ENCODE results near the gene GPR139.

DNA sequence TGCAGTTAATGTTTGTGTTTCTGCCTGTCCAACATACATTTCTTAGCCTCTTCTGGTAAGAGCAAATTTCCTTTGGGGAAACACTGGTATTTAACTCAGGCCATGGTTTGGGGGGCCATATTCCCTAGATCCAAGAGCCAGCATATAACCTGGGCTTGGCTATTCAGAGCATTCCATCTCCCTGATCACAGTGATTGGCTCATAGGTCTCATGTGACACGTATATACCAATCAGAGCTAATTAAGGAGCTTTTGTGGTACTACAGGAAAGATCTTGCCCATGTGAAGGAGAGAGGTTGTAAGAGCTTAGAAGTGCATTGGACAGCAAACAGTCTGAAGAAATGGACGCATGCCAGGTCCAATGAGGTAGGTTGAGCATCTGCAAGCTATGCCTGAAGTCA lies 33.4 kb upstream of the GPR139 start:
- TF ChIP-seq POLR2A (IDR thresholded peaks at IDR 0.05) = no peak
- TF ChIP-seq, protein P1, sequence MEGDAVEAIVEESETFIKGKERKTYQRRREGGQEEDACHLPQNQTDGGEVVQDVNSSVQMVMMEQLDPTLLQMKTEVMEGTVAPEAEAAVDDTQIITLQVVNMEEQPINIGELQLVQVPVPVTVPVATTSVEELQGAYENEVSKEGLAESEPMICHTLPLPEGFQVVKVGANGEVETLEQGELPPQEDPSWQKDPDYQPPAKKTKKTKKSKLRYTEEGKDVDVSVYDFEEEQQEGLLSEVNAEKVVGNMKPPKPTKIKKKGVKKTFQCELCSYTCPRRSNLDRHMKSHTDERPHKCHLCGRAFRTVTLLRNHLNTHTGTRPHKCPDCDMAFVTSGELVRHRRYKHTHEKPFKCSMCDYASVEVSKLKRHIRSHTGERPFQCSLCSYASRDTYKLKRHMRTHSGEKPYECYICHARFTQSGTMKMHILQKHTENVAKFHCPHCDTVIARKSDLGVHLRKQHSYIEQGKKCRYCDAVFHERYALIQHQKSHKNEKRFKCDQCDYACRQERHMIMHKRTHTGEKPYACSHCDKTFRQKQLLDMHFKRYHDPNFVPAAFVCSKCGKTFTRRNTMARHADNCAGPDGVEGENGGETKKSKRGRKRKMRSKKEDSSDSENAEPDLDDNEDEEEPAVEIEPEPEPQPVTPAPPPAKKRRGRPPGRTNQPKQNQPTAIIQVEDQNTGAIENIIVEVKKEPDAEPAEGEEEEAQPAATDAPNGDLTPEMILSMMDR (IDR thresholded peaks at IDR 0.05) = no peak
